H9 (cell line): ENCODE results near the gene DCAF11. TPM values are rescaled to one million over a fixed set of nuclear protein-coding genes. Genes with fewer than 3 reads are reported as not detected.

ENCODE experiments used
- DNase-seq: peaks from one replicate; pipeline ENCODE4 v3.0.0-alpha.2; 2017
- H2AFZ ChIP-seq: one replicate; pipeline ENCODE4 v1.6.1; 2013; ENCODE audit warnings: mild to moderate bottlenecking, low read length, control low read depth, moderate library complexity
- H2AK5ac ChIP-seq: 2 replicates; pipeline ENCODE4 v1.6.1; 2013; ENCODE audit warnings: low read length, control low read depth, mixed read lengths; ENCODE audit not compliant: insufficient read length
- H2BK120ac ChIP-seq: one replicate; pipeline ENCODE4 v1.6.1; 2013; ENCODE audit warnings: low read depth, mild to moderate bottlenecking, low read length, control low read depth, inconsistent platforms; ENCODE audit not compliant: poor library complexity, severe bottlenecking
- H2BK12ac ChIP-seq: 2 replicates; pipeline ENCODE4 v1.6.1; 2013; ENCODE audit warnings: low read length, control low read depth, mixed read lengths, low read depth; ENCODE audit not compliant: insufficient read length
- H2BK15ac ChIP-seq: 2 replicates; pipeline ENCODE4 v1.6.1; 2013; ENCODE audit warnings: low read depth, low read length, control low read depth
- H2BK20ac ChIP-seq: one replicate; pipeline ENCODE4 v1.6.1; 2013; ENCODE audit warnings: low read depth, mild to moderate bottlenecking, low read length, control low read depth, inconsistent platforms; ENCODE audit not compliant: poor library complexity, severe bottlenecking
- H2BK5ac ChIP-seq: 2 replicates; pipeline ENCODE4 v1.6.1; 2013; ENCODE audit warnings: low read length, control low read depth, mixed read lengths; ENCODE audit not compliant: insufficient read length
- H3K14ac ChIP-seq: 2 replicates; pipeline ENCODE4 v1.6.1; 2013; ENCODE audit warnings: low read length, control low read depth; ENCODE audit not compliant: insufficient read depth
- H3K18ac ChIP-seq: 2 replicates; pipeline ENCODE4 v1.6.1; 2013; ENCODE audit warnings: low read depth, mild to moderate bottlenecking, mixed read lengths, low read length, control low read depth; ENCODE audit not compliant: insufficient read length
- H3K23ac ChIP-seq: 2 replicates; pipeline ENCODE4 v1.6.1; 2013; ENCODE audit warnings: low read length, control low read depth, mixed read lengths, low read depth; ENCODE audit not compliant: insufficient read length
- H3K23me2 ChIP-seq: 2 replicates; pipeline ENCODE4 v1.6.1; 2013; ENCODE audit warnings: low read depth, mild to moderate bottlenecking, mixed read lengths, low read length, control low read depth; ENCODE audit not compliant: insufficient read length, poor library complexity, severe bottlenecking
- H3K27ac ChIP-seq: 2 replicates; pipeline ENCODE4 v1.5.1; 2013; ENCODE audit warnings: low read length, control low read depth, mixed read lengths, low read depth; ENCODE audit not compliant: insufficient read length
- H3K27me3 ChIP-seq: 2 replicates; pipeline ENCODE4 v1.6.1; 2013; ENCODE audit warnings: low read length, control low read depth, inconsistent platforms; ENCODE audit not compliant: insufficient read depth
- H3K4ac ChIP-seq: 2 replicates; pipeline ENCODE4 v1.6.1; 2013; ENCODE audit warnings: low read depth, mild to moderate bottlenecking, control low read depth, inconsistent platforms, low read length, moderate library complexity
- H3K4me1 ChIP-seq: 2 replicates; pipeline ENCODE4 v1.6.1; 2013; ENCODE audit warnings: low read length, control low read depth, inconsistent platforms; ENCODE audit not compliant: insufficient read depth
- H3K4me2 ChIP-seq: 2 replicates; pipeline ENCODE4 v1.6.1; 2013; ENCODE audit warnings: low read length, control low read depth, mixed read lengths; ENCODE audit not compliant: insufficient read length, insufficient read depth
- H3K56ac ChIP-seq: 2 replicates; pipeline ENCODE4 v1.6.1; 2013; ENCODE audit warnings: low read depth, mild to moderate bottlenecking, mixed read lengths, low read length, control low read depth; ENCODE audit not compliant: insufficient read length
- H3K79me1 ChIP-seq: 2 replicates; pipeline ENCODE4 v1.6.1; 2013; ENCODE audit warnings: low read depth, mild to moderate bottlenecking, moderate library complexity, low read length, control low read depth, inconsistent platforms; ENCODE audit not compliant: insufficient read depth, poor library complexity, severe bottlenecking
- H3K79me2 ChIP-seq: 2 replicates; pipeline ENCODE4 v1.6.1; 2013; ENCODE audit warnings: low read length, control low read depth, inconsistent platforms; ENCODE audit not compliant: insufficient read depth
- H3K9ac ChIP-seq: 2 replicates; pipeline ENCODE4 v1.6.1; 2013; ENCODE audit warnings: low read length, control low read depth, mixed read lengths; ENCODE audit not compliant: insufficient read length; ENCODE audit errors: extremely low read depth
- H3K9me3 ChIP-seq: one replicate; pipeline ENCODE4 v1.6.1; 2013; ENCODE audit warnings: low read depth, low read length, inconsistent platforms; ENCODE audit not compliant: control insufficient read depth
- H3T11ph ChIP-seq: one replicate; pipeline ENCODE4 v1.6.1; 2013; ENCODE audit warnings: mild to moderate bottlenecking, low read length, control low read depth, inconsistent platforms
- H4K20me1 ChIP-seq: one replicate; pipeline ENCODE4 v1.6.1; 2013; ENCODE audit not compliant: control insufficient read depth, insufficient read length, insufficient read depth
- H4K5ac ChIP-seq: 2 replicates; pipeline ENCODE4 v1.6.1; 2013; ENCODE audit warnings: low read depth, mild to moderate bottlenecking, mixed read lengths, low read length, control low read depth; ENCODE audit not compliant: insufficient read length
- H4K8ac ChIP-seq: replicated peaks from 2 replicates; pipeline ENCODE4 v1.6.1; 2013; ENCODE audit warnings: low read length, control low read depth, mixed read lengths, low read depth; ENCODE audit not compliant: insufficient read length
- H4K91ac ChIP-seq: 2 replicates; pipeline ENCODE4 v1.6.1; 2013; ENCODE audit warnings: low read depth, mild to moderate bottlenecking, moderate library complexity, mixed read lengths, low read length, control low read depth; ENCODE audit not compliant: insufficient read length
- H3K27ac Mint-ChIP-seq, 3 experiments: 2 replicates in 2 of 3; 3 replicates in 1 of 3; pipeline ENCODE4 v1.8.0; 2020 to 2021; ENCODE audit warnings: mixed read lengths in 3 of 3, mild to moderate bottlenecking in 1 of 3, moderate library complexity in 1 of 3
- H3K27me3 Mint-ChIP-seq: 2 replicates; pipeline ENCODE4 v1.8.0; 2021; ENCODE audit warnings: low read depth, mild to moderate bottlenecking, moderate library complexity, mixed read lengths
- H3K36me3 Mint-ChIP-seq, 3 experiments: 2 replicates in 2 of 3; 3 replicates in 1 of 3; pipeline ENCODE4 v1.8.0; 2020 to 2021; ENCODE audit warnings: low read depth in 3 of 3, mixed read lengths in 3 of 3; ENCODE audit not compliant: insufficient read depth in 1 of 3
- H3K4me1 Mint-ChIP-seq, 2 experiments: 2 replicates each; pipeline ENCODE4 v1.8.0; 2020; ENCODE audit warnings: mixed read lengths in 2 of 2
- H3K4me3 Mint-ChIP-seq, 2 experiments: 2 replicates in 1 of 2; 3 replicates in 1 of 2; pipeline ENCODE4 v1.8.0; 2020 to 2021; ENCODE audit warnings: mild to moderate bottlenecking in 2 of 2, mixed read lengths in 2 of 2, moderate library complexity in 1 of 2
- H3K9me3 Mint-ChIP-seq, 2 experiments: 2 replicates in 1 of 2; 3 replicates in 1 of 2; pipeline ENCODE4 v1.8.0; 2020; ENCODE audit warnings: mild to moderate bottlenecking in 2 of 2, mixed read lengths in 2 of 2, moderate library complexity in 1 of 2
- whole genome bisulfite sequencing: extraction: QIAGEN DNeasy Blood & Tissue Kit; methylation state at CpG from one replicate; pipeline ENCODE4 v1.1.7; 2013; ENCODE audit warnings: missing lambda C conversion rate, low lambda C conversion rate, mixed read lengths; ENCODE audit not compliant: insufficient read length; ENCODE audit errors: extremely low coverage; 5-methylcytosine and 5-hydroxymethylcytosine counted together
- total RNA-seq: library from RNA; stranded (reverse); gene quantifications from 2 replicates; pipeline ENCODE4 v1.2.1, GENCODE V29; 2021
- TF ChIP-seq, protein P1 (sequence below): fragments of 200-600 bp; sonication (generic); conservative IDR thresholded peaks from 3 replicates; pipeline ENCODE4 v1.8.0; 2021; ENCODE audit warnings: antibody characterized with exemption, mild to moderate bottlenecking

The DCAF11 gene
- total RNA-seq, 1 experiment from 2014 or later = 73.4 TPM

DNA sequence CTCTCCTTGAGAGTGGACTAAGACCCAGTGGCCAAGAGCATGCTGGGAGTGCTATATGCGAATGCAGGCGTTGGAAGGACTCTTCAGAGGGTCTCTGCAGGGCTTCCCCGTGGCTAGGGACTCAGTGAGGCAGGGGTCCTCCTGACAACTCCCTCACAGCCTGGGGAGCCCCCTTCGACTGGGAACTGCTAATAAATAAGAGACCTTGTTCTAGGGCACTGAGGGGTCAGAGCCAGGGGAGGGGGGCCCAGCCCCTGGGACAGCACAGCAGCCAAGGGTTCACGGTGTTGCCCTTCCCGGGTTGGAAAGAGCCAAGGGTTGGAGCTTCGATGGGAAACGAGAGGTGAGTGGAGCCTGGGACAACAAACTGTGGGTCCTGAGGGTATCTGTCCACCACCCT lies 49.2 kb upstream of the DCAF11 start:
- Histone ChIP-seq H3K27me3 (no peaks in the 10 kb centered on the region), H3K4me2 (no peak overlapping the region), H2BK120ac (no peak overlapping the region), H3K79me1 (no peaks in the 10 kb centered on the region), H2BK12ac (no peak overlapping the region), H3K9ac (no peak overlapping the region), H3K27ac (no peak overlapping the region), H4K8ac (no peak overlapping the region), H2BK15ac (no peak overlapping the region), H3K23me2 (no peaks in the 10 kb centered on the region), H3K4ac (no peak overlapping the region), H3K14ac (no peak overlapping the region), H4K20me1 (no peaks in the 10 kb centered on the region), H3K56ac (no peak overlapping the region), H4K5ac (no peak overlapping the region), H2BK5ac (no peak overlapping the region), H3K4me1 (no peaks in the 10 kb centered on the region), H3K79me2 (no peaks in the 10 kb centered on the region), H3T11ph (no peak overlapping the region), H3K18ac (no peak overlapping the region), H3K9me3 (no peaks in the 10 kb centered on the region), H2BK20ac (no peak overlapping the region), H2AFZ (no peak overlapping the region), H4K91ac (no peak overlapping the region), H3K23ac (no peak overlapping the region), H2AK5ac (no peak overlapping the region)
- no peak overlapping the region for H3K4me3 Mint-ChIP-seq
- no peak overlapping the region; a peak in 1 of 7 replicates for H3K27ac Mint-ChIP-seq
- DNase-seq = no peak
- 0 out of 4 replicates have a peak, but pooled peaks cover 0 to 3% of the 10 kb centered on the region in 2 experiments for H3K4me1 Mint-ChIP-seq
- H3K27me3 Mint-ChIP-seq = no peaks in the 10 kb centered on the region; the same call in none of the 2 replicates
- no CpG with 5 or more reads among the region's 8 CpGs for WGBS
- H3K36me3 Mint-ChIP-seq = no peaks in the 10 kb centered on the region; a peak in 1 of 7 replicates
- TF ChIP-seq, protein P1, sequence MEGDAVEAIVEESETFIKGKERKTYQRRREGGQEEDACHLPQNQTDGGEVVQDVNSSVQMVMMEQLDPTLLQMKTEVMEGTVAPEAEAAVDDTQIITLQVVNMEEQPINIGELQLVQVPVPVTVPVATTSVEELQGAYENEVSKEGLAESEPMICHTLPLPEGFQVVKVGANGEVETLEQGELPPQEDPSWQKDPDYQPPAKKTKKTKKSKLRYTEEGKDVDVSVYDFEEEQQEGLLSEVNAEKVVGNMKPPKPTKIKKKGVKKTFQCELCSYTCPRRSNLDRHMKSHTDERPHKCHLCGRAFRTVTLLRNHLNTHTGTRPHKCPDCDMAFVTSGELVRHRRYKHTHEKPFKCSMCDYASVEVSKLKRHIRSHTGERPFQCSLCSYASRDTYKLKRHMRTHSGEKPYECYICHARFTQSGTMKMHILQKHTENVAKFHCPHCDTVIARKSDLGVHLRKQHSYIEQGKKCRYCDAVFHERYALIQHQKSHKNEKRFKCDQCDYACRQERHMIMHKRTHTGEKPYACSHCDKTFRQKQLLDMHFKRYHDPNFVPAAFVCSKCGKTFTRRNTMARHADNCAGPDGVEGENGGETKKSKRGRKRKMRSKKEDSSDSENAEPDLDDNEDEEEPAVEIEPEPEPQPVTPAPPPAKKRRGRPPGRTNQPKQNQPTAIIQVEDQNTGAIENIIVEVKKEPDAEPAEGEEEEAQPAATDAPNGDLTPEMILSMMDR = no peak
- no peaks in the 10 kb centered on the region for H3K9me3 Mint-ChIP-seq
